Choroid plexus epithelial cell (primary cell): ENCODE measurements around the gene JTB.

Experiments used
- DNase-seq: peaks from one replicate; pipeline ENCODE4 v3.0.0-alpha.2; 2010; ENCODE audit warnings: low read depth
- H3K4me3 ChIP-seq: 2 replicates; pipeline ENCODE4 v1.5.1; 2011; ENCODE audit warnings: low read depth, mild to moderate bottlenecking, control low read depth, low read length, moderate library complexity
- TF ChIP-seq, protein P1 (sequence below): conservative IDR thresholded peaks from 2 replicates; pipeline ENCODE4 v1.5.1; 2011; ENCODE audit warnings: low read depth, mild to moderate bottlenecking, control low read depth, inconsistent platforms, low read length, moderate library complexity

JTB gene

DNA sequence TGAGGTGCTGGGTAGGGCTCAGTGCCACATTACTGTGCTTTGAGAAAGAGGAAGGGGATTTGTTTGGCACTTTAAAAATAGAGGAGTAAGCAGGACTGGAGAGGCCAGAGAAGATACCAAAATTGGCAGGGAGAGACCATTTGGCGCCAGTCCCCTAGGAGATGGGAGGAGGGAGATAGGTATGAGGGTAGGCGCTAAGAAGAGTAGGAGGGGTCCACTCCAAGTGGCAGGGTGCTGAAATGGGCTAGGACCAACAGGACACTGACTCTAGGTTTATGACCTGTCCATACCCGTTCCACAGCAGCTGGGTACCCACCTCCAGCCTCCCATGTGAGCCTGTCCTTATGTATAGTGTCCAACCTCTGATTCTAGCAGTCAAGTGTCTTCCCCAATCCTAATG, 18.0 kb downstream of the JTB start:
- no peak overlapping the region for H3K4me3 ChIP-seq
- TF ChIP-seq, protein P1, sequence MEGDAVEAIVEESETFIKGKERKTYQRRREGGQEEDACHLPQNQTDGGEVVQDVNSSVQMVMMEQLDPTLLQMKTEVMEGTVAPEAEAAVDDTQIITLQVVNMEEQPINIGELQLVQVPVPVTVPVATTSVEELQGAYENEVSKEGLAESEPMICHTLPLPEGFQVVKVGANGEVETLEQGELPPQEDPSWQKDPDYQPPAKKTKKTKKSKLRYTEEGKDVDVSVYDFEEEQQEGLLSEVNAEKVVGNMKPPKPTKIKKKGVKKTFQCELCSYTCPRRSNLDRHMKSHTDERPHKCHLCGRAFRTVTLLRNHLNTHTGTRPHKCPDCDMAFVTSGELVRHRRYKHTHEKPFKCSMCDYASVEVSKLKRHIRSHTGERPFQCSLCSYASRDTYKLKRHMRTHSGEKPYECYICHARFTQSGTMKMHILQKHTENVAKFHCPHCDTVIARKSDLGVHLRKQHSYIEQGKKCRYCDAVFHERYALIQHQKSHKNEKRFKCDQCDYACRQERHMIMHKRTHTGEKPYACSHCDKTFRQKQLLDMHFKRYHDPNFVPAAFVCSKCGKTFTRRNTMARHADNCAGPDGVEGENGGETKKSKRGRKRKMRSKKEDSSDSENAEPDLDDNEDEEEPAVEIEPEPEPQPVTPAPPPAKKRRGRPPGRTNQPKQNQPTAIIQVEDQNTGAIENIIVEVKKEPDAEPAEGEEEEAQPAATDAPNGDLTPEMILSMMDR, result no peak

DNA sequence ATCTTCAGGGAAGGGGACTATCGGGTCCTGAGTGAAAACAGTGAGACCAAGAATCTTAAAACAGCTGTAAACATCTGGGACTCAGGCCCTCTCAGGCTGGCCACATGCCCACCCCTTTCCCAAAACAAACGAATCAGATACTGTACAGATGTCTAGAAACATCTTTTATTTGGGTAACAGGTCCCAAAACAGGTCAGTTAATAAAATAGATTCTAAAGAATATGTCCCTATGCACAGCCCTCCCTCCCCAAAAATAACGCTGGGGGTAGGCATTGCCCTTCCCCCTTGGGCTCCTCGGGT, 18.6 kb downstream of the JTB start:
- TF ChIP-seq, protein P1, result no peak
- no peak for DNase-seq
- peak overlapping the region; percentile 94 for H3K4me3 ChIP-seq

More for the DNA sequence above, 18.0 kb downstream of the JTB start:
- DNase-seq, result no peak

DNA sequence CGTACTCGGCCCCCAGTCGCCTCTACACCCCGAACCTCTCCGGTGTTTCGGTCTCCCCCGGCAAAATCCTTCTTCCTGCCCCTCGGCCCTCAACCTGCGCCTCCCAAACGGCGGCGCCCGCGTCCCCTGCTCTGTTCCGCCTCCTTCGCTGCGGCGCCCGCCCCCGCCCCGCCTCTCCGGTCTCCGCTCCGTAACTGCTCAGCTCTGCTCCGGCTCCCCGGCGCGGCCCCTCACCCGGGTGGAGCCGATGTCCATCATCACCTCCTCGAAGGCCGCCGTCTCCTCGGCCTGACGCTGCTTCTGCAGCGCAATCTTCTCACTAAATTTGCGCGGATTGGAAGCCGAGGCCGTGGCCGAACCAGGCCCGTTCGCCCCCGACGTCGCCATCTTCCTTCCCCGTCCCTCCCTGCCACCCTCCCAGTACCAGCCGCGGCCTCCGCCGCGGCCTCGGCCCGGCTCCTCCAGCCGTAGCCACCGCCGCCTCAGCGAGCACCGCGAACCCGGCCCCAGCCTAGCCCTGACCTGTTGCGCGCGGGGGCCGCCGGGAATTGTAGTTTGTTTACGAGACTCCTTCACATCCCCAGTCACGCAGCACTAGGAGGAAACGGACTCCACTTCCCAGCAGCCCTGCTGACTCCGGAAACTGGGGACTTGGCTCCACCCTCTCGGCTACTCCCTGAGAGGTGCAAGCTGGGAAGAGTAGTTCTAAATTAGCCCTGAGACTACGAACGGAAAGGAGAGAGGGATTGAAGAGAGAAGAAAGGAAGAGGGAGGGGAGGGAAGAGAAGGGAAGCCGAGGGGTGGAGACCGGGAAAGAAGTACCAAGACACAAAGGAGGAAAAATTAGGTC, 19.1 kb downstream of the JTB start, which contains the start of gene CRTC2:
Gene CRTC2, minus strand, starts transcription at position 502 of the 850 bp plus-strand sequence. Its CDS starts 115 bp downstream, at position 387.
- DNase-seq, result peak; percentile 99
- TF ChIP-seq, protein P1, result no peak
- peak within 1 kb of the TSS; percentile 94 for H3K4me3 ChIP-seq

DNA sequence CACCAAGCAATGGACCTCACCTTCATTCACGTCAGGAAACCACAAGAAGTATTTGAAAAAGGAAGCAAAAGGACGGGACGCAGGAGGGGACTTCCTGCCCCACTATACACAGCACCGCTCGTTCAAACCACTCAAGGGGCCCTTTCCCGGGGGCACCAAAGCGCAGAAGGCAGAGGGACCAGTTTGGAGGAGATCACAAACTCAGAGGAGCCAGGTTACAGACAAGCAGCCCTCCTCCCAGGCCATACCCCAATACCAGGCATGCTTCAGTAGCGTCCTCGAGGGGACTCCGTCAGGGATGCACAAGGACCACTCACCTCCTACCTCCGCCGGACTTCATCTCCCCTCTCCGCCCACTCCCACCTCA, 19.7 kb downstream of the JTB start:
- DNase-seq, result peak; percentile 37
- TF ChIP-seq, protein P1, result no peak
- peak overlapping the region; percentile 94 for H3K4me3 ChIP-seq

DNA sequence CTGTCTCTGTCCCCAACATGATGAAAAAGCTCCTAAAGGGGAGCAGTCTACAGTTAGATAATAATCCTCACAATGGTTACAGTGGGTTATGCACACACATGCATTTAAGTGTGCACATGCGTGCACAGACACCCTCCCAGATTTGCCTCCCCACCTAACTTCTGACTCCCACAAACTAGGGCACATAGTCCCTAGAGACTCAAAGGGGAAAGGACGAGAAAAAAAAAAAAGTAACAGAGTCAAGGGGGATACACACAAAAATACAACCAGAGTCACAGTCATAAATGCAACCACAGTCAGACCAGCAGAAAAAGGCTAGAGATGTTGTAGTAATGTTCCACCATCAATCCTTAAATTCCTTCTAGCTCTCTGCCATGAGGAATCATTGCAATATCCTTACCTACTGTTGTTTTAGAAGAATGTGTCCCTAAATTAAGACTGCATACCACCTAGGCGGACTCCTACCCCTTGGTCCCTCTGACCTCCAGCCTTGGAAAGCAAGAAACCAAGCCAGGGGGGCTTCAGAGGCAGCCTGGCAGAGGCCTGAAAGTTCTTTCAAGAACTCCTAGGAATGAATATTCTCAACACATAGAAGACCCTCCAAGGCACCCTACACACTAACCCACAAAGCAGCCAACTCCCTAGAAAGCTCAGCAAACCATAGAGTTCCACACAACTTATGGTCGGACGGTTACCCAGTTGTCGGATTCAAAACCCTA, 20.3 kb downstream of the JTB start:
- no peak for DNase-seq
- TF ChIP-seq, protein P1, result no peak
- peak overlapping the region; percentile 94 for H3K4me3 ChIP-seq

DNA sequence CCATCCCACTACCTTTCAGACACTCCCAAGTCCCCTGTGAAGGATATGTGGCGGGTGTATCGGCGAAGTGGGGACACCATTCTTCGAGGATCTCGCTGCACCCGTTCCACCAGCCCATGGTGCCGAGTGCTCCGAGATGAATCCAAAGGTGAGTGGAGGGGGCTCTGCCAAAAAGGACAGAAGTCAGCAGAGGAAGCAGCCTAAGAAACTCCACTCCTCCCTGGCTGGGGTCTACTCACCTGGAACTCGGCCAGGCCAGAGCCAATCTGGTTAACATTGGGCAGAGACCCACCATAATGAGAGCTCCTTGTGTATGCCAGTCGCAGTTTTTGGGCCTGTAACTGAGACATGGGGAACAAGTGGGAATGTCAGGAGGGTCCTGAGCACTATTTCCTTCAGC, 22.6 kb downstream of the JTB start:
- H3K4me3 ChIP-seq, result no peak overlapping the region
- no peak for DNase-seq
- TF ChIP-seq, protein P1, result no peak

DNA sequence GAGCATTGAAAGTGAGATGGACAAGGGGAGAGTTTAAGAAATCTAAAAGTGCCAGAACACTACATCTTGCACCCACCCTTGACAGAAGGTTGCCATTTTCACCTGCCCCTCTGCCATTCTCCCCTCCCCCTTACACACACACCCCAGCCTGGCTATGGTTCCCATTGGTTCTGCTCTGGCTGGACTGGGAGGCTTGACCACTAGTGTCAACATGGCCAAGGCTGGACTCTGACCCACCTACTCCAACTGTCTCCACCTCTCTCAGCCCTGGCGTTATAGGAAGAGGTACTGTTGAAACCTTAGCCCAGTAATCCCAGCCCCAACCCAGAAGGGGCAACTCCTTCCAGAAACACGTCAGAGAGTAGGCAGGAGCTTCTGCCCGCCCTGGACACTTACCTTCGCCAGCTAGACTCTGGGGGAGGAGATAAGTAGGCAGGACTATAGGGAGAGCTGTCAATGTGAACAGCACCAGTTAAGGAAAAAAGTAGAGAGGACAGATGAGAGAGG, 23.6 kb downstream of the JTB start:
- no peak for DNase-seq
- no peak overlapping the region for H3K4me3 ChIP-seq
- TF ChIP-seq, protein P1, result no peak
